HG03196 (cell line): ENCODE data around the gene NPBWR2.
"Not testable (repeated sequence)": the region's sequence is repeated elsewhere in the genome, so short reads cannot be mapped to it uniquely, and the experiment has no call there.

Experiments
- ATAC-seq: cut with Tn5 transposase; IDR thresholded peaks from one replicate; pipeline ENCODE4 v1.9.1; 2021; ENCODE audit not compliant: unreplicated experiment

The NPBWR2 gene

GRCh38 chr20:64144144-64144912 is 37.0 kb upstream of the NPBWR2 start:
- no peak for ATAC-seq

- no peak for ATAC-seq
Observed at GRCh38 chr20:64143018-64143801, 35.8 kb upstream of the NPBWR2 start.

GRCh38 chr20:64142590-64142989 is 35.2 kb upstream of the NPBWR2 start:
- ATAC-seq = no peak

GRCh38 chr20:64140956-64141355 is 33.6 kb upstream of the NPBWR2 start:
- no peak for ATAC-seq

- ATAC-seq = no peak
Observed at GRCh38 chr20:64140061-64140931, 32.9 kb upstream of the NPBWR2 start.

GRCh38 chr20:64139199-64140060 is 32.1 kb upstream of the NPBWR2 start:
- ATAC-seq = no peak

- no peak for ATAC-seq
Observed at GRCh38 chr20:64138276-64138815, 31.0 kb upstream of the NPBWR2 start.

GRCh38 chr20:64137598-64138031 is 30.2 kb upstream of the NPBWR2 start:
- no peak for ATAC-seq

- ATAC-seq = no peak
Observed at GRCh38 chr20:64136004-64136710, 28.8 kb upstream of the NPBWR2 start.

- ATAC-seq = not testable (repeated sequence)
Observed at GRCh38 chr20:64134744-64135143, 27.4 kb upstream of the NPBWR2 start.

GRCh38 chr20:64133951-64134407 is 26.6 kb upstream of the NPBWR2 start:
- ATAC-seq = no peak

GRCh38 chr20:64131406-64131805 is 24.0 kb upstream of the NPBWR2 start:
- ATAC-seq = no peak

- no peak for ATAC-seq
Observed at GRCh38 chr20:64130876-64131275, 23.5 kb upstream of the NPBWR2 start.

- no peak for ATAC-seq
Observed at GRCh38 chr20:64130271-64130670, 22.9 kb upstream of the NPBWR2 start.

- ATAC-seq = no peak
Observed at GRCh38 chr20:64129146-64129782, 21.9 kb upstream of the NPBWR2 start.

- ATAC-seq = not testable (repeated sequence)
Observed at GRCh38 chr20:64123517-64123916, 16.2 kb upstream of the NPBWR2 start.

- ATAC-seq = not testable (repeated sequence)
Observed at GRCh38 chr20:64122927-64123326, 15.6 kb upstream of the NPBWR2 start.

- ATAC-seq = no peak
Observed at GRCh38 chr20:64121586-64121985, 14.2 kb upstream of the NPBWR2 start.
